Forelimb muscle (tissue), 1 donor: Measurements from ENCODE around the gene CGN. TPM values are rescaled to one million over a fixed set of nuclear protein-coding genes. Genes with fewer than 3 reads are reported as not detected.
"Not testable (repeated sequence)": the region's sequence is repeated elsewhere in the genome, so short reads cannot be mapped to it uniquely, and the experiment has no call there.

ENCODE experiments used
- DNase-seq: peaks from one replicate; pipeline ENCODE4 v3.0.0-alpha.2; 2013; ENCODE audit warnings: low read depth
- polyA plus RNA-seq: library from polyadenylated mRNA; unstranded; fragments of 120-200 nt; gene quantifications from one replicate; pipeline ENCODE4 v1.2.1, GENCODE V29; 2013; ENCODE audit not compliant: insufficient read length

Gene CGN
- polyA plus RNA-seq, 1 donor, result 0.52 TPM

GRCh38 chr1:151520359-151520758 lies 9.2 kb downstream of the CGN start:
- DNase-seq, result no peak

GRCh38 chr1:151522427-151522826 lies 11.2 kb downstream of the CGN start:
- not testable (repeated sequence) for DNase-seq

DNA sequence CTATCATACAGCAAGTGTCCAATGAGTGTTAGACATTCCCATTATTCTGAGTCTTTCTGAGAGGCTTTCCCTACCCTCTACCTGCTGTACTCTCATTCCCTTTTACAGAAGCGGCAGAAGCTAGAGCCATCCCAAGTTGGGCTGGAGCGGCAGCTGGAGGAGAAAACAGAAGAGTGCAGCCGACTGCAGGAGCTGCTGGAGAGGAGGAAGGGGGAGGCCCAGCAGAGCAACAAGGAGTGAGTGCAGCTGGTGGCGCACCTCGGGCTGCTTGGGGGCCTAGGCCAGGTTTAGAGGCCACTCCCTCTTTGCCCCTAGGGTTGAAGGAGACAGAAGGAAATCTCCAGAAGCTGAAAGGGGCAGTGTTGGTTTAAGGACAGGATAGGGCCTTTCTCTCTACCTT lies 12.1 kb downstream of the CGN start:
- DNase-seq, result no peak

- no peak for DNase-seq
Observed at GRCh38 chr1:151524736-151525135, 13.5 kb downstream of the CGN start.

DNA sequence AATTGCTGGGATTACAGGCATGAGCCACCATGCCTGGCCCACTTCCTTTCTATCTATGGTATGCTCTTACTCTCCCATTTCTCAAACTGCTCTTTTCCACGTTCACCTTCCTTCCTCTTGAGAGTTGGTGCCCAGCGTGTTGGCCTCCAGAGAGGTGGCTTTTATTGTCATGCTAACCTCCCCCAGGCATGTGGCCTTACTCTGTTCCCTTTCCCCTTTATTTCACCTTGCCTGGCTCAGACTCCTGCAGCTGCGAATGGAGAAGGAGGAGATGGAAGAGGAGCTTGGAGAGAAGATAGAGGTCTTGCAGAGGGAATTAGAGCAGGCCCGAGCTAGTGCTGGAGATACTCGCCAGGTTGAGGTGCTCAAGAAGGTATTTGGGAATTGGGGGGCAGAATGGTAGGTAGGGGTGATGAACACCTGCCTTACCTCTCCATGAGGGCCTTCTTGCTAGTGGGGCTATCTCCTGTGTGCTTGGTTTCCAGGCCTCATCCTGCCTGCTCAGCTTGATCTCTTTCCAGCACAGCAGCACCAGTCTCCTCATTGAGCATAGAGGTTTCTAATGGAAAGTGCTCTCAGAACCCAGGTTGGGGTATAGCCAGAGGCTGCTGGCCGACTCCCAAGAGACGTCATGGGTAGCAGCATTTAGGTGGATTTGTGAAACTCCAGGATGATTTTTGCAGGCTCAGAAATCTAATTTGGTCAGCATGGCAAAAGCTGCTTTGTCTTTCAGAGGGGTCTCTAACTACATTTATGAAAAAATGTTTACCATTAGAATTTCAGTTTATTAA lies 15.7 kb downstream of the CGN start:
- no peak for DNase-seq

GRCh38 chr1:151529211-151529702 lies 18.1 kb downstream of the CGN start:
- no peak for DNase-seq

DNA sequence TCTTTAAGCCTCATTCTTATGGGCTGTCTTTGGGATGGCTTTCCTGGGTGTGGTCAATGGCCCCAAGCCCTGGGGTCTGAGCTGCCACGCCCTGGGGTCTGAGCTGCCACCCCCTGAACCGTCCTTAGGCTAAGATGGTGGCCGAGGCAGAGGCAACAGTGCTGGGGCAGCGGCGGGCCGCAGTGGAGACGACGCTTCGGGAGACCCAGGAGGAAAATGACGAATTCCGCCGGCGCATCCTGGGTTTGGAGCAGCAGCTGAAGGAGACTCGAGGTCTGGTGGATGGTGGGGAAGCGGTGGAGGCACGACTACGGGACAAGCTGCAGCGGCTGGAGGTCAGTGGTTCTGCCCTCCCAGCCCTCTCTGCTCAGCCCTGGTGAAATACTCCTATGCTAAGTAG lies 18.6 kb downstream of the CGN start:
- DNase-seq, result no peak

DNA sequence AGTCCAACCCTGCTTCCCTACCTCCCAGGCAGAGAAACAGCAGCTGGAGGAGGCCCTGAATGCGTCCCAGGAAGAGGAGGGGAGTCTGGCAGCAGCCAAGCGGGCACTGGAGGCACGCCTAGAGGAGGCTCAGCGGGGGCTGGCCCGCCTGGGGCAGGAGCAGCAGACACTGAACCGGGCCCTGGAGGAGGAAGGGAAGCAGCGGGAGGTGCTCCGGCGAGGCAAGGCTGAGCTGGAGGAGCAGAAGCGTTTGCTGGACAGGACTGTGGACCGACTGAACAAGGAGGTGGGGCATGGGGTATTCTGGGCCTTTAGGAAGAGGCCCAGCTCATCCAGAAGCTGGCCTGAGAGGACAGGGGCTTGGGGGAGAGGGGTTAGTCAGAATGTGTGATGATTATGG lies 19.3 kb downstream of the CGN start:
- no peak for DNase-seq

GRCh38 chr1:151533870-151534269 lies 22.7 kb downstream of the CGN start:
- no peak for DNase-seq

- no peak for DNase-seq
Observed at GRCh38 chr1:151534662-151535278, 23.6 kb downstream of the CGN start.

DNA sequence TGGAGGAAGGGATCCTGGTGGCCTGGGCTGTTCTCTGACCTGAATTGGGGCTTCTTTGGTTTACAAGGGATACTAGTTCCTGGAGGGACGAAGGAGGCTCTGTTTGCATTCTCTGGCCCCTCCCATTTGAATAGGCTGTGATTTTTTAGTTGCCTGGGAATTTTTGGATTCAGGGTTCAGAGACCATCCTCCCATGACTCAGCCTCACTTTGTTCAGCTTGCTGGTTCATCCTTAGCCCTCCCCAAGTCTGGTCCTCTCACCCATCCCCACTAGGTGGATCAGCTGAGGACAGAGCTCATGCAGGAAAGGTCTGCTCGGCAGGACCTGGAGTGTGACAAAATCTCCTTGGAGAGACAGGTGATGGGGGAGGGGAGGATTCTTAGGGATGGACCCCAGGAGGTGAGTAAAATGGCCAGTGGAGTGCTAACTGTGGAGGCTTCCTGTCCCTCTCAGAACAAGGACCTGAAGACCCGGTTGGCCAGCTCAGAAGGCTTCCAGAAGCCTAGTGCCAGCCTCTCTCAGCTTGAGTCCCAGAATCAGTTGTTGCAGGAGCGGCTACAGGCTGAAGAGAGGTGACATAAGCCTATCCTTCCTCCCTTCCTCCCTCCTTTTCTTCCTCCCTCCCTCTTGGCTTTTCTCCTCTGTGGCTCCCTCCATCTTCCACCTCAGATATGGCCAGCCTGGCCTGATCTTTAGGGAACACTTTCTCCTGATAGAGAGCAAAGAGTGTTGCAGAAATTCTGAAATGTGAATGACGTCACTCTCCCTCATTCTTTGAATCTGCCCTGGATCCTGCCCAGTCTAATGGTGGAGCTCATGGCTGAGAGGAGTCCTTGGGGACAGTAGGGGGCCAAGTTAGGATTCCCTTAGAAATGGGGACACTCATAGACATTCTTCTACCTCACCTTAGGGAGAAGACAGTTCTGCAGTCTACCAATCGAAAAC lies 24.4 kb downstream of the CGN start:
- no peak for DNase-seq

- no peak for DNase-seq
Observed at GRCh38 chr1:151536499-151536898, 25.3 kb downstream of the CGN start.

GRCh38 chr1:151537112-151537511 lies 25.9 kb downstream of the CGN start:
- no peak for DNase-seq

DNA sequence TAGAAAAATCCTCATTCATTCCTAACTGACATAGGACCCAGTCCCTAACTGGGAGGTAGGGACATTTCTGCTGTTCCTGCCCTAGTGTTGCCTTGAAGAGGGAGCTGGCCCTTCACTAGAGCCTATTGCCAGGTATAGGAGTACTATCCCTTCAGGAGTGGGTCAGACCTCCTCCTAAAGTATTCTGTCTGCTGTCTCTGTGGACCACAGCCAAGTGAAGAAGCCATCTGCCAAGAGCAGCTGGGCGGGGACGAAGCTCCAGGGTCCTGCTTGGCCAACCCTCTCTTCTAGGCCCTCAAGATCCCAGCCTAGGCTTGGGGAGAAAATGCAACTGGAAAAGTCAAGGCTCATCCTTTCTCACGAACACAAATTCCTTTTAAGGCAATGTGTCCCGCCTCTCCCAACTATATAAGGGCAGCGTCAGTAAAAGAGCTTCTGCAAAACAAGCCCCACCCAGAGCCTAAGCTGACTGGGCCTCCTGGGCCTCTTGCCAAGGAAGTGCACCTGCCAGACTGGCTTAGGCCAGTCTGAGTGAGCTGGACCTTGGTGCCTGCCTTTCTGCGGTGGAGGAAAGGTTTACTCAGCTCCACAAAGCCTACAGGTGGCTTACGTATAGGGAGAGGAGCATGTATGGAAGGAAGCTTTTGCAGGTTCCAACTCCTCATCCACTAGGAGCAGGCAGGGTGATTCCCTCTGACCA lies 28.3 kb downstream of the CGN start:
- DNase-seq, result peak; percentile 28

GRCh38 chr1:151540021-151540981 lies 29.1 kb downstream of the CGN start, which contains the start of gene TUFT1:
TSS of gene TUFT1 (plus strand) at chr1:151540309. CDS start at chr1:151540367, 58 bp downstream.
- peak; percentile 62 for DNase-seq

DNA sequence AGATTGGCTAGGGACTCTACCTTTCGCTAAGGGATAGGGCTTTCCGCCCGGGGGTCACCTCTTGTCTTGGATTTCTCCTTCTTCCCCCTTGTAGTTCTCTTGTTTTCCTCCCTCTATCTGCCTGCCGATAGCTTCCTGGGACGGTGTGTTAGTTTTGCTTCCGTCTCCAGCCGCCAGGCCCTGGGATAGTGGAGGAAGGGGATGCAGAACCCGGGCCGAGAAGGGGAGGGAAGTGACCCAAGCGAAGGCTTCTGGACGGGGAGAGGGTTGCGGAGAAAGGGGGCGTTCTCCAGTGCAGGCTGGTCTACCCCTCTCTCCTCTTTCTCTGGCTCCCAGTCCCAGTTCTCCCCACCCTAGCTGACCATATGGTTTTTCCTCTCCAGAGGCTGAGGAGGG lies 29.8 kb downstream of the CGN start:
- DNase-seq, result no peak

- no peak for DNase-seq
Observed at GRCh38 chr1:151541752-151542151, 30.6 kb downstream of the CGN start.

DNA sequence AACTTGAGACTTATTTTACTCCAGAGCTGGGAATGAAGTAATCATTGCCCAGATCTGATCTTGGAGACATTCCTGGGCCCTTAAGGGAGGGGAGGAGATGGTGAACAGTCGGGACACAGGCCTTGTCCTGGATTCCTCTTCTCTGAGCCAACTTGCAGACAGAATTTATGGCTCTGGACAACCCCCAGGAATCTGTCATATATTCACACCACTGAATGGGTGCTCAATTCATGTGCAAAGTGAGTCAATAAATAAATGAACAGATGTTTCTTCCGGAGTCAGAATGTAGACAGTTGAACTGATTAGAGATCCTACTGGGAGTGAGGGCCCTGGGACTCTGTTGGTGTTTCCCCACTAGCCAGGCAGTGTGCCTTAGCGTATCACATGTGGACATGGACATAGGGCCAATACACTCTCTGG lies 31.5 kb downstream of the CGN start:
- DNase-seq, result no peak

DNA sequence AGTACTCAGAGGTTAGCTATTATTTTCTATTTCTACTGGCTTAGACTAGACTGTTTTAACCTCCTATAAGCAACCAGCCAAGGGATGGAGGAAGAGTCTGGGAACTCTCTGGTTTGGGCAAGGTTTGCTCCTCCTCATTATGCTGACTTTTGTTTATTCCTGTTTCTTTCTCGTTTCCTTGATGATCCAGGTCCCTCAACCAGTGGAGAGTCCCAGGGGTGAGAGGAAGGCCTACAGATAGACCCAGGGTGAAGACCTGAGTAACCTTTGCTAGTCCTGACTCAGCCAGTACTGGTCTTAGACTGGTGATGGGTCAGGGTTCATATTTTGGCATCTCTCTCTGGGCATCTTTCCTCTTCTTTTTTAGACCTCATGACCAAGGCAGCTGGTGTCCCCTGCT lies 34.4 kb downstream of the CGN start:
- no peak for DNase-seq
